HG03342 (cell line): ENCODE data around the gene FERD3L.

Experiments
- ATAC-seq: cut with Tn5 transposase; IDR thresholded peaks from one replicate; pipeline ENCODE4 v1.9.1; 2021; ENCODE audit warnings: mild to moderate bottlenecking, moderate library complexity; ENCODE audit not compliant: unreplicated experiment

The FERD3L gene

DNA sequence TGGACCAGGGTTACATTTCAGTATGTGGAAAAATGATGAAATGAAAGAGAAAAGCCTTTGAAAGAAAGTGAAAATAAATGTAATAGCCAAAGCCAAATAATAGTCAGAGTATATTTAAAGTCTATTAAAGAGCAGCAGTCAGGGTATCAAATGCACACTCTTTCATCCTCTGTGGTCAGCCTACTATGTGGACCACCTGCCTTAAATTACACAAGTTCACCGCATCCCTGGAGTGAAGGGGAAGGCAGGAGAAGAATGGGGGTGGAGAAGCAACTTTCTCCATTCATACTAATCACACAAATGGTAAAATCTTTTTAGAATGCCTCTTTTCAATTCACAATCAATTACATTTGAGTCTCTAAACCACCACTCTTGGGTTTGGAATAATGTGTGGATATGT lies 43.7 kb downstream of the FERD3L start:
- no peak for ATAC-seq

DNA sequence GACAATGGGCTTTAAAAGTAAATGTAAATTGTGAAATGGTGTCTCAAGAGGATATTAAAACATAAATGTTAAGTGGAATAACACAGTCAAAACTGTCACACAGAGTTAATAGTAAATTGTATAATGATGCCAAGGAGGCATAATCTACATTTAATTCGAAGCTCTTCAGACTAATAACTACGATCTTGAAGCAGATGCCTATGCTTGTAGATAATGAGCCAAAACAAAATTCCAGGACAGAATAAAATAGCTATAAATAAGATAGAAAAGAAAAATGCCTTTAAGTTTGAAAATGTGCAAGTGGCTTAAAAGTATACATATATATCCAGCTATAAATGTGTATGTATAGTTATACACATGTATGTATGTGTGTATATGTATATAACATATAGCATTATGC lies 45.3 kb downstream of the FERD3L start:
- no peak for ATAC-seq

DNA sequence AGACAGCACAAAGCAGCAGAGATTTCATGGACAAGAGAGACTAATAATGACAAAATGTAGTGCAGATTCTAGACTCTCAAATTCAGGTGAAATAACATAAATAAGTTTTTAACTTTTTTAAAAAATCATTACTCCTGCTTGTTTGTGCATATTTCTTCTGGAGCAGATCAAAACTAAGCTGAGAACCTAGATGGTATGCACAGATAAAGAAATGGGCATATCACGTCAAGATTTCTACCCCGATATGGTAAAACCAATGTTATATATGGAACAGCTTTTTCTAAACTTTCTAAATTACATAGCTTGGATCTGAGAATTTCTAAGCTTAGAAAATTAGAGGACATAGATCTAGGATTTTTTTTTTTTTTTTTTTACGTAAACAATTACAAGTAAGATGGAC lies 46.0 kb downstream of the FERD3L start:
- no peak for ATAC-seq

DNA sequence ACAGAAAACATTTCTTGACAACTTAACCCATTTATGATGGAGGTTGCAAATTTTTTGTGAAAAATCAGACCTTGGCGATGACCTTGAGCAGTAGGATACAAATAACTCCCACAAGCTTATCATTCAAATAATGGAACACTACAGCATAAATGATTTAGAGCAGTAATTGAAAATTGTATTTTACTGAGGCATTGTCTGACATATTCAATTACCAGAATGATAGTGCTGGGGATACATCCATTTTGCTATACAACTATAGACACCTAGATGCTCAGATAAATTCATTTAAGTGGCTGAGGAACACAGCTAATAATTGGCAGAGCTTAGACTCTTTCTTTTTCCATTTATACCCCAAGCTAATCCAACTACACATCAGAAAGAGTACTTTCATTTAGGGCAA lies 46.7 kb downstream of the FERD3L start:
- ATAC-seq = no peak

DNA sequence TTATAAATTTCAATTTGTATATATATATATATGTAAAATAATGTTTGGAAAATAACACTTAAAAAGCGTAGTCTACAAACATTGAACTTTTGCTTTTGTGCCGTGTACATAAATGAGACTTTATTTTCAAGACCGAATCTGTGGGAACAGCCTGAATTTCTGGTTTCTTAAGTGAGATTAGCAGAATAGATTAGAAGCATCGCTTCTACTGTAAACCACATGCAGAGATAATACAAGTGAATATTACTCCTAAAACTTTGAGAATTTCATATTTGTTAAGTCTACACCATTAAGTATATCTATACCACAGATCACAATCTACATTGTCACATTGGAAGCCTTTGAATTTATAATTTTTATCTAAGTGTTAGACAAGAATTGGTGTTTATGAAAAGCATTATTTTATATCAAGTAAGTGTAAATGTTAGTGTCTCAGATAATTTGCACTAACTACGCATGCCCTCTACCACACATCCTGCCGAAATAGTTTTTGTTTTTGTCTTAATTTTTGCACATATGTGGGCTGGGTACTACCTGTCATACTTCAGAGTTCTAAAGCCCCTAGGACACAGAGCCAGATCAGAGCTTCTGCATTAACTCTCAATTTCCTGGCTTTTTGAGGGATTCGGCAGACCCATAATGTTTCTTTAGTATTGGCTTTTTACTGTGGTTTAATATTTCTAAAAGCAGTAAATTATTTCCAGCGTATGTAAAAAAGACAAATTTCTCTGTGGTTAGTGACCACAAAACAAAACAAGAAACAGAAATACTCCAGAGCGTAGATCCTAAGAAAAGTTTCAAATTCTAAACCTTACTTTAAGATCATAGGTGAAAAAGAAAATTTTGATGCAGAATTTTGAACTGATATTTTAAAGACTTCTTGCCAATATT lies 47.8 kb downstream of the FERD3L start:
- no peak for ATAC-seq

DNA sequence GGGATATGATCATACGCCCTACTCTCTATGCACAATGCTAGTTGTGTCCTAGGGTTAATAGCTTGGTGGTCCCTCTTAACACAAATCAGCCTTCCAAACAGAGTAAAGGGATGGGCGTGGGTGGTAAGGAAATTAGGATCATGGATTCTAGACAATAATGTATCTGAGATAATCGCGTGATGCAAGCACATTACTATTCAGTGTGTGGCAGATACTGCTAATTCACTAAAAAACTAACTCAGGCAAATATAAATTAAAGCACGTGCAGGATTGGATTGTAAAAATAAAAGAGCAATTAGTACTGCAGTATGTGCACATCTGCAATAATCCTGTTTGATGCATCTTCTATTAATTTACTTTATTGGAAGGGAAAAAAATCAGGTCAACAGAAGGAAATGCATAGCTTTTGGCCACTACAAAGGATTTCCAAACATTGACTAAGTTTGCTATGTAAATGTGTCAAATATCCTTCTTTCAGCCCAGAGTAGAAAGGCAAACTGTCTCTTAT lies 49.8 kb downstream of the FERD3L start:
- no peak for ATAC-seq
